Esophagus squamous epithelium (tissue), 5 donors: ENCODE data around the gene ZNF878. TPM values are rescaled to one million over a fixed set of nuclear protein-coding genes. Genes with fewer than 3 reads are reported as not detected.

Experiments
- DNase-seq: peaks from one replicate; lab custom pipeline; 2025; lab: John Stamatoyannopoulos, UW
- H3K27ac ChIP-seq, 4 donors: fragments of 200-600 bp; sonication (generic); one replicate each; pipeline ENCODE4 v1.5.1; 2016 to 2019; ENCODE audit warnings: mild to moderate bottlenecking in 1 of 4
- H3K27me3 ChIP-seq, 4 donors: fragments of 200-600 bp; sonication (generic); 1 replicate in 3 of 4; 2 replicates in 1 of 4; pipeline versions ENCODE4 v1.5.1 to v1.6.0; 2017 to 2021; ENCODE audit warnings: antibody characterized with exemption in 1 of 4
- H3K36me3 ChIP-seq, 3 donors: fragments of 200-600 bp; sonication (generic); one replicate each; pipeline ENCODE4 v1.5.1; 2016 to 2019
- H3K4me1 ChIP-seq, 3 donors: fragments of 200-600 bp; sonication (generic); one replicate each; pipeline ENCODE4 v1.5.1; 2017 to 2019
- H3K4me3 ChIP-seq, 4 donors: fragments of 200-600 bp; sonication (generic); 1 replicate in 3 of 4; 2 replicates in 1 of 4; pipeline ENCODE4 v1.5.1; 2016 to 2019; ENCODE audit warnings: mild to moderate bottlenecking in 2 of 4, moderate library complexity in 1 of 4
- H3K9me3 ChIP-seq, 3 donors: fragments of 200-600 bp; sonication (generic); one replicate each; pipeline ENCODE4 v1.5.1; 2016 to 2019
- POLR2A ChIP-seq, 4 donors: fragments of 450-650 bp; IDR thresholded peaks; one replicate each; pipeline ENCODE4 v1.6.1; 2017; ENCODE audit warnings: antibody characterized with exemption in 4 of 4, mild to moderate bottlenecking in 4 of 4, moderate library complexity in 3 of 4
- WGBS, 2 donors: methylation state at CpG; one replicate each; pipeline ENCODE4 v1.1.5; 2018; 5-methylcytosine and 5-hydroxymethylcytosine counted together
- intact Hi-C: fragments of 100-400 bp; cut with DNase I; formaldehyde crosslinking; loops from one replicate; pipeline ENCODE4 v1.15.0; 2022
- total RNA-seq, 4 donors: library from RNA; depleted of rRNA; stranded (reverse); fragments of >200 nt; gene quantifications; one replicate each; pipeline ENCODE4 v1.1.0, GENCODE V29; 2016
- TF ChIP-seq, protein P1 (sequence below), 6 experiments: fragments of 450-650 bp in 4 of 6; fragments of 200-600 bp in 2 of 6; sonication (generic) in 2 of 6; IDR thresholded peaks; one replicate each; pipeline ENCODE4 v1.5.1; 2016 to 2019; ENCODE audit warnings: antibody characterized with exemption in 6 of 6, mild to moderate bottlenecking in 4 of 6, moderate library complexity in 4 of 6
- donor health status: DM: yes; HTN: yes; CAD: no.

The ZNF878 gene
- total RNA-seq, 4 donors from 2014 or later = 0.38 to 0.66 (median 0.47) TPM; not detected in 1

DNA sequence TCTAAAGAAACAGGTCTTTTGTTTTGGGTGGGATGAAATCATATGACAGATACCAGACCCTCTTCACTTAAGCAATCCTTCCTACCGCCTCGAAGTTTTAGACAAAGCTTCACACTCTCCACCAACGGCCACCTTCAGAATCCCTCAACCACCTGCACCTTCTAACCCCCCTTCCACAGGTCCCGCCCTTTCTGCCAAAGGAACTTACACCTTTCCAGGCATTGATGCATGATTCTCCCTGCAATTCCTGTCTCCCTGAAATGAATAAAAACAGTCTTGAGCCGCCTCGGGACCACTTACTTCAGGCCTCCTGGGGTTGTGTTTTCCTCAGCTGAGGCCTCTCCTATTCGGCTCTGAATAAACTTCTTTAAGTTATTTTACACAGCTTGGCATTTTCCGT, 18.1 kb downstream of the ZNF878 start:
- Histone ChIP-seq H3K27me3 (no peaks in the 10 kb centered on the region), H3K4me3 (peak overlapping the region; percentile 81 to 89 (median 85)), H3K9me3 (peaks cover 0 to 8% (median 0%) of the 10 kb centered on the region in 3 donors), H3K36me3 (peaks cover 0 to 11% (median 0%) of the 10 kb centered on the region in 3 donors), H3K4me1 (peaks cover 5 to 27% (median 13%) of the 10 kb centered on the region in 3 donors), H3K27ac (peak overlapping the region in 3 of 4 donors; percentile 91 to 95 (median 91))
- intact Hi-C loops = no loop called here
- no peak for TF ChIP-seq POLR2A (IDR thresholded peaks at IDR 0.05)
- TF ChIP-seq, protein P1, sequence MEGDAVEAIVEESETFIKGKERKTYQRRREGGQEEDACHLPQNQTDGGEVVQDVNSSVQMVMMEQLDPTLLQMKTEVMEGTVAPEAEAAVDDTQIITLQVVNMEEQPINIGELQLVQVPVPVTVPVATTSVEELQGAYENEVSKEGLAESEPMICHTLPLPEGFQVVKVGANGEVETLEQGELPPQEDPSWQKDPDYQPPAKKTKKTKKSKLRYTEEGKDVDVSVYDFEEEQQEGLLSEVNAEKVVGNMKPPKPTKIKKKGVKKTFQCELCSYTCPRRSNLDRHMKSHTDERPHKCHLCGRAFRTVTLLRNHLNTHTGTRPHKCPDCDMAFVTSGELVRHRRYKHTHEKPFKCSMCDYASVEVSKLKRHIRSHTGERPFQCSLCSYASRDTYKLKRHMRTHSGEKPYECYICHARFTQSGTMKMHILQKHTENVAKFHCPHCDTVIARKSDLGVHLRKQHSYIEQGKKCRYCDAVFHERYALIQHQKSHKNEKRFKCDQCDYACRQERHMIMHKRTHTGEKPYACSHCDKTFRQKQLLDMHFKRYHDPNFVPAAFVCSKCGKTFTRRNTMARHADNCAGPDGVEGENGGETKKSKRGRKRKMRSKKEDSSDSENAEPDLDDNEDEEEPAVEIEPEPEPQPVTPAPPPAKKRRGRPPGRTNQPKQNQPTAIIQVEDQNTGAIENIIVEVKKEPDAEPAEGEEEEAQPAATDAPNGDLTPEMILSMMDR (IDR thresholded peaks at IDR 0.05) = no peak
- no peak for DNase-seq
- WGBS, 2 donors = 31 to 33% methylated on average over 8 of the region's 8 CpGs

DNA sequence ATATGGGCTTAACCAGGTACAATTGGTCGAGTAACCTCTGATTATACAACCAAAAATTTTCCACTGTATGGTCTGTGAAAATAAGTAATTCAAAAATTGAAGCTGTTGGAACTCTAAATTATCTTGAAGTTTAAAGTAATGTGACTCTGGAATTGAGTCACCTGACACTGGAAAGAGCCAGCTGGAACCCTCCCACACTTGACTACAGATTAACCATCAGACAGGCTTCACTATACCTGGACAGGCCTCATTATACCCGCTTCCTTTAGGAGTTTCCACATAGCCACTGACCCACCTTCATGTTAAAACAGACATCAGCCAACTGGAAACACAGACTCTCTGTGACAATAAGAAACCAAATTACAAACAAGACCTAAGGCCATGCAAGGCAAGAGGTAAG, 18.6 kb downstream of the ZNF878 start:
- intact Hi-C loops = no loop called here
- 79 to 85% methylated on average over 2 of the region's 2 CpGs for WGBS, 2 donors
- Histone ChIP-seq H3K27me3 (no peaks in the 10 kb centered on the region), H3K4me3 (peak overlapping the region in 2 of 4 donors; percentile 81 to 89), H3K36me3 (peaks cover 0 to 15% (median 0%) of the 10 kb centered on the region in 3 donors), H3K27ac (peak overlapping the region in 1 of 4 donors; percentile 95), H3K9me3 (peaks cover 0 to 12% (median 0%) of the 10 kb centered on the region in 3 donors), H3K4me1 (peaks cover 5 to 27% (median 13%) of the 10 kb centered on the region in 3 donors)
- DNase-seq = no peak
- no peak for TF ChIP-seq POLR2A (IDR thresholded peaks at IDR 0.05)
- TF ChIP-seq, protein P1 (IDR thresholded peaks at IDR 0.05) = no peak

DNA sequence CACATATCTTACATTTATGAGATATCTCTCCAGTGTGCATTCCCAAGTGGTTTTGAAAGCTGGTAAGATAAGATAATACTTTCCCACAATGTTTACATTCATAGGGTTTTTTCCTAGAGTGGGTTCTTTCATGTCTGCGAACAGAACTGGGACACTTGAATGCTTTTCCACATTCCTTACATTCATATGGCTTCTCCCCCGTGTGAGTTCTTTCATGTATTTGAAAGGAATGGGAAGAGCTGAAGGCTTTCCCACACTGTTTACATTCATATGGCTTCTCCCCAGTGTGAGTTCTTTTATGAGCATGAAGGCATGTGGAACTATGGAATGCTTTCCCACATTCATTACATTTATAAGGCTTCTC, 37.0 kb downstream of the ZNF878 start:
- WGBS, 2 donors = 80 to 93% methylated on average over 2 of the region's 2 CpGs
- Histone ChIP-seq H3K36me3 (peaks cover 31 to 74% (median 44%) of the 10 kb centered on the region in 3 donors), H3K4me3 (peak overlapping the region in 1 of 4 donors; percentile 6), H3K27ac (no peak overlapping the region), H3K27me3 (no peaks in the 10 kb centered on the region), H3K4me1 (no peaks in the 10 kb centered on the region), H3K9me3 (peaks cover 4 to 99% (median 76%) of the 10 kb centered on the region in 3 donors)
- DNase-seq = no peak
- intact Hi-C loops = no loop called here
- no peak for TF ChIP-seq POLR2A (IDR thresholded peaks at IDR 0.05)
- TF ChIP-seq, protein P1 (IDR thresholded peaks at IDR 0.05) = no peak

DNA sequence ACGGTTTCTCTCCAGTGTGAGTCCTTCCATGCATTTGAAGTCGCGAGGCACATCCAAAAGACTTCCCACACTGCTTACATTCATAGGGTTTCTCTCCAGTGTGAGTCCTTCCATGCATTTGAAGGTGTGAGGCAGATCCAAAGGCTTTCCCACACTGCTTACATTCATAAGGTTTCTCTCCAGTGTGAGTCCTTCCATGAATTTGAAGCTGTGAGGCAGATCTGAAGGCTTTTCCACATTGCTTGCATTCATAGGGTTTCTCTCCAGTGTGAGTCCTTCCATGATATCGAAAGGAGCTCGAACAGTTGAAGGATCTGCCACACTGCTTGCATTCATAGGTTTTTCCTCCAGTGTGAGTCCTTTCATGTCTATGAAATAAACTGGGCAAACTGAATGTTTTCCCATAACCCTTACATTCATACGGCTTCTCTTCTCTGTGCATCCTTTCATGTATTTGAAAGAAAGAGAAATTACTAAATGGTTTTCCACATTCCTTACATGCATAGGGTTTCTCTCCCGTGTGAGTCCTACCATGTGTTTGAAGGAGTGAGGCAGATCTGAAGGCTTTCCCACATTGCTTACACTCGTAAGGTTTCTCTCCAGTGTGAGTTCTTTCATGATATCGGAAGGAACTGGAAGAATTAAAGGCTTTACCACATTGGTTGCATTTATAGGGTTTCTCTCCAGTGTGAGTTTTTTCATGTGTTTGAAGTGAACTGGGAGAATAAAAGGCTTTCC, 37.6 kb downstream of the ZNF878 start:
- no peak for TF ChIP-seq POLR2A (IDR thresholded peaks at IDR 0.05)
- TF ChIP-seq, protein P1 (IDR thresholded peaks at IDR 0.05) = no peak
- Histone ChIP-seq H3K36me3 (peaks cover 31 to 69% (median 44%) of the 10 kb centered on the region in 3 donors), H3K9me3 (peaks cover 4 to 99% (median 71%) of the 10 kb centered on the region in 3 donors), H3K4me1 (no peaks in the 10 kb centered on the region), H3K27ac (no peak overlapping the region), H3K4me3 (peak overlapping the region in 1 of 4 donors; percentile 6), H3K27me3 (no peaks in the 10 kb centered on the region)
- 95 to 97% methylated on average over 9 of the region's 9 CpGs for WGBS, 2 donors
- intact Hi-C loops = no loop called here
- no peak for DNase-seq
